H1 (cell line): ENCODE measurements around the gene IL13RA1. TPM values are rescaled to one million over a fixed set of nuclear protein-coding genes. Genes with fewer than 3 reads are reported as not detected.

Experiments
- ATF3 ChIP-seq: IDR thresholded peaks from 2 replicates; pipeline ENCODE4 v1.6.1; 2011; ENCODE audit warnings: low read depth, mild to moderate bottlenecking, low read length; ENCODE audit not compliant: insufficient read depth
- PHF8 ChIP-seq: fragments of 200-600 bp; sonication (generic); conservative IDR thresholded peaks from 2 replicates; pipeline ENCODE4 v1.7.1; 2012; ENCODE audit warnings: low read depth, mild to moderate bottlenecking, inconsistent platforms, low read length, moderate library complexity
- TCF12 ChIP-seq: IDR thresholded peaks from 2 replicates; pipeline ENCODE4 v1.6.1; 2011; ENCODE audit warnings: low read depth, mild to moderate bottlenecking, low read length
- polyA plus RNA-seq, 7 experiments: library from polyadenylated mRNA; depleted of rRNA in 3 of 7; stranded (reverse) in 5 of 7; unstranded in 2 of 7; fragments of >200 nt in 5 of 7; fragments of 200-250 nt in 2 of 7; gene quantifications; 1 replicate in 5 of 7; 2 replicates in 1 of 7; 4 replicates in 1 of 7; pipeline versions ENCODE4 v1.2.1 to v1.2.3, GENCODE V29; 2011 to 2013; ENCODE audit warnings: missing spikeins in 2 of 7, mixed read lengths in 2 of 7
- total RNA-seq: library from RNA; stranded (reverse); fragmentation: NEBNext Ultra II Directional; extraction: Animal tissue kit (Norgen Biotek cat#: 25700); gene quantifications from 2 replicates; pipeline ENCODE4 v1.2.1, GENCODE V29; 2021

Gene IL13RA1
- total and polyA plus RNA-seq, 2 of the 8 experiments (the other 6 are each of a cell fraction or from before 2014, with no cell fraction given), result 3.3 to 9.4 TPM

GRCh38 chrX:118717678-118718391 is 9.6 kb upstream of the IL13RA1 start (continued):
- TF ChIP-seq TCF12, result no peak
- TF ChIP-seq PHF8, result no peak
- no peak for TF ChIP-seq ATF3
